ENCODE data around the gene UQCRH.
"Not testable (repeated sequence)": the region's sequence is repeated elsewhere in the genome, so short reads cannot be mapped to it uniquely, and the experiment has no call there.

UQCRH gene

GRCh38 chr1:46333300-46334029, 30.0 kb downstream of the UQCRH start:
- DNase-seq (ENCODE audit: low read depth in 1 of 2, low spot score in 1 of 2): no peak

GRCh38 chr1:46334030-46334384, 30.5 kb downstream of the UQCRH start:
- no peak for DNase-seq (ENCODE audit: low read depth in 1 of 2, low spot score in 1 of 2)

- DNase-seq (ENCODE audit: low read depth in 1 of 2, low spot score in 1 of 2): no peak
Measured at GRCh38 chr1:46335081-46335480, 31.6 kb downstream of the UQCRH start.

GRCh38 chr1:46337409-46337808, 33.9 kb downstream of the UQCRH start:
- DNase-seq (ENCODE audit: low read depth in 1 of 2, low spot score in 1 of 2): not testable (repeated sequence)

GRCh38 chr1:46340404-46341221, 37.1 kb downstream of the UQCRH start, which contains the start of gene NSUN4:
Gene NSUN4, plus strand, starts transcription at chr1:46340807. Its CDS starts 20 bp downstream, at chr1:46340827.
- DNase-seq (ENCODE audit: low read depth in 1 of 2, low spot score in 1 of 2): peak; percentile 61 to 76

- DNase-seq (ENCODE audit: low read depth in 1 of 2, low spot score in 1 of 2): no peak
Measured at GRCh38 chr1:46341222-46342083, 38.0 kb downstream of the UQCRH start.

- no peak for DNase-seq (ENCODE audit: low read depth in 1 of 2, low spot score in 1 of 2)
Measured at GRCh38 chr1:46342084-46342656, 38.7 kb downstream of the UQCRH start.

- no peak for DNase-seq (ENCODE audit: low read depth in 1 of 2, low spot score in 1 of 2)
Measured at GRCh38 chr1:46342677-46343350, 39.3 kb downstream of the UQCRH start.

GRCh38 chr1:46343351-46343695, 39.8 kb downstream of the UQCRH start:
- DNase-seq (ENCODE audit: low read depth in 1 of 2, low spot score in 1 of 2): no peak

- DNase-seq (ENCODE audit: low read depth in 1 of 2, low spot score in 1 of 2): no peak
Measured at GRCh38 chr1:46343705-46344104, 40.2 kb downstream of the UQCRH start.

GRCh38 chr1:46344481-46344880, 41.0 kb downstream of the UQCRH start:
- no peak for DNase-seq (ENCODE audit: low read depth in 1 of 2, low spot score in 1 of 2)

- no peak for DNase-seq (ENCODE audit: low read depth in 1 of 2, low spot score in 1 of 2)
Measured at GRCh38 chr1:46345281-46345680, 41.8 kb downstream of the UQCRH start.

GRCh38 chr1:46352363-46352762, 48.9 kb downstream of the UQCRH start:
- DNase-seq (ENCODE audit: low read depth in 1 of 2, low spot score in 1 of 2): no peak

GRCh38 chr1:46355920-46356319, 52.4 kb downstream of the UQCRH start:
- DNase-seq (ENCODE audit: low read depth in 1 of 2, low spot score in 1 of 2): not testable (repeated sequence)

GRCh38 chr1:46362158-46362557, 58.7 kb downstream of the UQCRH start:
- DNase-seq (ENCODE audit: low read depth in 1 of 2, low spot score in 1 of 2): no peak

GRCh38 chr1:46363121-46363520, 59.6 kb downstream of the UQCRH start:
- no peak for DNase-seq (ENCODE audit: low read depth in 1 of 2, low spot score in 1 of 2)

GRCh38 chr1:46364612-46365011, 61.1 kb downstream of the UQCRH start:
- no peak for DNase-seq (ENCODE audit: low read depth in 1 of 2, low spot score in 1 of 2)

GRCh38 chr1:46365796-46366195, 62.3 kb downstream of the UQCRH start:
- DNase-seq (ENCODE audit: low read depth in 1 of 2, low spot score in 1 of 2): not testable (repeated sequence)

Measured in activated T-helper 1 cell treated with anti-CD3 and anti-CD28 coated beads, Interleukin-2, amount 50 U/mL, for 16 hours (primary cell).